A673 (cell line): ENCODE data around the gene VPS50. TPM values are rescaled to one million over a fixed set of nuclear protein-coding genes. Genes with fewer than 3 reads are reported as not detected.

ENCODE experiments used
- BruUV-seq: library from RNA; stranded (reverse); fragments of 400-500 nt; replicated peaks from 2 replicates; lab custom pipeline; 2021; lab: Mats Ljungman, UMichigan
- CTCF ChIA-PET: fragments of 300-600 bp; sonication (Branson Sonifier 250); formaldehyde crosslinking; loops from one replicate; lab custom pipeline; 2022; ENCODE audit warnings: antibody characterized with exemption; lab: Charles Lee
- POLR2A ChIA-PET: fragments of 300-600 bp; sonication (Branson Sonifier 250); formaldehyde crosslinking; loops from one replicate; lab custom pipeline; 2022; ENCODE audit warnings: antibody characterized with exemption; ENCODE audit not compliant: low non-redundant PET; lab: Charles Lee
- DNase-seq: peaks from one replicate; pipeline ENCODE4 v3.0.0-alpha.2; 2015; ENCODE audit warnings: low spot score
- H3K27ac ChIP-seq: fragments of 200-600 bp; sonication (generic); 2 replicates; pipeline ENCODE4 v1.5.1; 2016; ENCODE audit warnings: mixed run types, low read depth, mild to moderate bottlenecking, mixed read lengths, antibody characterized with exemption, low read length; ENCODE audit not compliant: poor library complexity, severe bottlenecking
- H3K27me3 ChIP-seq: fragments of 200-600 bp; sonication (generic); replicated peaks from 2 replicates; pipeline ENCODE4 v1.6.1; 2017; ENCODE audit warnings: mixed run types, low read depth, mild to moderate bottlenecking, mixed read lengths, antibody characterized with exemption, low read length; ENCODE audit not compliant: insufficient read depth, poor library complexity
- H3K36me3 ChIP-seq: fragments of 200-600 bp; sonication (generic); 2 replicates; pipeline ENCODE4 v1.6.1; 2016; ENCODE audit warnings: mixed run types, mild to moderate bottlenecking, mixed read lengths, antibody characterized with exemption, low read length; ENCODE audit not compliant: insufficient read depth, poor library complexity, severe bottlenecking
- H3K4me1 ChIP-seq: fragments of 200-600 bp; sonication (generic); 2 replicates; pipeline ENCODE4 v1.6.1; 2017; ENCODE audit warnings: mixed run types, mild to moderate bottlenecking, mixed read lengths, antibody characterized with exemption, low read length; ENCODE audit not compliant: insufficient read depth, poor library complexity, severe bottlenecking
- H3K4me3 ChIP-seq: fragments of 200-600 bp; sonication (generic); 2 replicates; pipeline ENCODE4 v1.5.1; 2016; ENCODE audit warnings: low read depth, mixed run types, mild to moderate bottlenecking, mixed read lengths, low read length; ENCODE audit not compliant: poor library complexity, severe bottlenecking
- H3K9me3 ChIP-seq: fragments of 200-600 bp; sonication (generic); 2 replicates; pipeline ENCODE4 v1.6.1; 2016; ENCODE audit warnings: mixed run types, low read depth, mild to moderate bottlenecking, mixed read lengths, antibody characterized with exemption, low read length; ENCODE audit not compliant: poor library complexity, severe bottlenecking
- CTCF ChIP-seq: fragments of 300-800, 200-600 bp; sonication (generic); conservative IDR thresholded peaks from 2 replicates; pipeline ENCODE4 v1.5.1; 2017; ENCODE audit warnings: low read depth, mild to moderate bottlenecking, antibody characterized with exemption, low read length, moderate library complexity, mixed read lengths
- EZH2 ChIP-seq: fragments of 200-600 bp; sonication (generic); IDR thresholded peaks from 2 replicates; pipeline ENCODE4 v1.6.1; 2017; ENCODE audit warnings: borderline replicate concordance, low read depth, mild to moderate bottlenecking, mixed read lengths, antibody characterized with exemption, low read length; ENCODE audit not compliant: poor library complexity, severe bottlenecking
- intact Hi-C: fragments of 100-400 bp; cut with micrococcal nuclease; formaldehyde crosslinking; loops from one replicate; pipeline ENCODE4 v1.10.0; 2022; ENCODE audit not compliant: unreplicated experiment
- total RNA-seq: library from RNA; stranded (reverse); gene quantifications from 2 replicates; pipeline ENCODE4 v1.2.3, GENCODE V29; 2021

The VPS50 gene
- total RNA-seq, 1 experiment from 2014 or later = 19.0 TPM

GRCh38 chr7:93279541-93279940, 47.4 kb downstream of the VPS50 start:
- ChIA-PET CTCF (no interaction called here), POLR2A (no interaction called here)
- H3K27me3 ChIP-seq = no peaks in the 10 kb centered on the region
- DNase-seq = no peak
- BruUV-seq = no TSS peak
- intact Hi-C loops = no loop called here
- no peaks in the 10 kb centered on the region for H3K4me1 ChIP-seq
- no peak overlapping the region for H3K27ac ChIP-seq
- no peak overlapping the region for H3K4me3 ChIP-seq
- H3K9me3 ChIP-seq = no peaks in the 10 kb centered on the region
- H3K36me3 ChIP-seq = no peaks in the 10 kb centered on the region
- no peak for TF ChIP-seq CTCF
- no peak for TF ChIP-seq EZH2

GRCh38 chr7:93284908-93285307, 52.7 kb downstream of the VPS50 start:
- Histone ChIP-seq H3K4me1 (no peaks in the 10 kb centered on the region), H3K4me3 (no peak overlapping the region), H3K27ac (no peak overlapping the region), H3K9me3 (no peaks in the 10 kb centered on the region), H3K27me3 (no peaks in the 10 kb centered on the region), H3K36me3 (no peaks in the 10 kb centered on the region)
- intact Hi-C loops = no loop called here
- TF ChIP-seq CTCF = no peak
- TF ChIP-seq EZH2 = no peak
- BruUV-seq = no TSS peak
- DNase-seq = no peak
- ChIA-PET CTCF (no interaction called here), POLR2A (no interaction called here)

GRCh38 chr7:93293229-93293628, 61.1 kb downstream of the VPS50 start:
- Histone ChIP-seq H3K27ac (no peak overlapping the region), H3K9me3 (no peaks in the 10 kb centered on the region), H3K27me3 (no peaks in the 10 kb centered on the region), H3K36me3 (no peaks in the 10 kb centered on the region), H3K4me1 (no peaks in the 10 kb centered on the region), H3K4me3 (no peak overlapping the region)
- CTCF ChIA-PET = no interaction called here
- POLR2A ChIA-PET = no interaction called here
- no TSS peak for BruUV-seq
- TF ChIP-seq CTCF (no peak), EZH2 (no peak)
- intact Hi-C loops = no loop called here
- DNase-seq = no peak
